Keratinocyte (primary cell): ENCODE data around the gene PTPRD. TPM values are rescaled to one million over a fixed set of nuclear protein-coding genes. Genes with fewer than 3 reads are reported as not detected.

Experiments
- DNase-seq: peaks from one replicate; pipeline ENCODE4 v3.0.0-alpha.2; 2011; ENCODE audit warnings: low read depth, missing footprints, low spot score
- FAIRE-seq: peaks from 2 replicates; lab custom pipeline; 2011; peaks lifted over from hg19 to GRCh38; lab: Jason Lieb, UNC
- H2AFZ ChIP-seq: 2 replicates; pipeline ENCODE4 v1.6.0; 2012; ENCODE audit warnings: low read length, control low read depth, inconsistent platforms; ENCODE audit not compliant: control insufficient read depth
- H3K27ac ChIP-seq: 2 replicates; pipeline ENCODE4 v1.5.1; 2011; ENCODE audit warnings: low read length; ENCODE audit not compliant: control insufficient read depth, insufficient read depth
- H3K27me3 ChIP-seq: 3 replicates; pipeline ENCODE4 v1.6.0; 2011; ENCODE audit warnings: low read length; ENCODE audit not compliant: control insufficient read depth, insufficient read depth; ENCODE audit errors: extremely low read depth
- H3K36me3 ChIP-seq, 2 experiments: 2 replicates in 1 of 2; 3 replicates in 1 of 2; pipeline ENCODE4 v1.5.1; 2011; ENCODE audit warnings: low read length in 2 of 2, mild to moderate bottlenecking in 1 of 2; ENCODE audit not compliant: control insufficient read depth in 2 of 2, insufficient read depth in 2 of 2; ENCODE audit errors: extremely low read depth in 1 of 2
- H3K4me1 ChIP-seq: 3 replicates; pipeline ENCODE4 v1.5.1; 2011; ENCODE audit warnings: low read length; ENCODE audit not compliant: control insufficient read depth, insufficient read depth; ENCODE audit errors: extremely low read depth
- H3K4me2 ChIP-seq: 3 replicates; pipeline ENCODE4 v1.6.0; 2011; ENCODE audit warnings: low read depth, low read length; ENCODE audit not compliant: control insufficient read depth, insufficient read depth; ENCODE audit errors: extremely low read depth
- H3K4me3 ChIP-seq, 3 experiments: fragments of 200-600 bp in 1 of 3; sonication (generic) in 1 of 3; 2 replicates in 2 of 3; 3 replicates in 1 of 3; pipeline ENCODE4 v1.5.1; 2011 to 2016; ENCODE audit warnings: low read length in 3 of 3, mild to moderate bottlenecking in 3 of 3, control low read depth in 2 of 3, inconsistent platforms in 1 of 3, low read depth in 1 of 3, mixed read lengths in 1 of 3, mixed run types in 1 of 3, moderate library complexity in 1 of 3; ENCODE audit not compliant: control insufficient read depth in 2 of 3, insufficient read depth in 2 of 3; ENCODE audit errors: extremely low read depth in 1 of 3
- H3K79me2 ChIP-seq: 2 replicates; pipeline ENCODE4 v1.6.0; 2012; ENCODE audit warnings: low read length; ENCODE audit not compliant: control insufficient read depth, insufficient read depth
- H3K9ac ChIP-seq: 3 replicates; pipeline ENCODE4 v1.6.0; 2011; ENCODE audit warnings: low read length; ENCODE audit not compliant: control insufficient read depth, insufficient read depth; ENCODE audit errors: extremely low read depth
- H3K9me1 ChIP-seq: 3 replicates; pipeline ENCODE4 v1.6.0; 2011; ENCODE audit warnings: low read length; ENCODE audit not compliant: control insufficient read depth, insufficient read depth; ENCODE audit errors: extremely low read depth
- H3K9me3 ChIP-seq: 2 replicates; pipeline ENCODE4 v1.5.1; 2012; ENCODE audit warnings: low read depth, low read length; ENCODE audit not compliant: control insufficient read depth
- H4K20me1 ChIP-seq: 3 replicates; pipeline ENCODE4 v1.6.0; 2011; ENCODE audit warnings: low read length; ENCODE audit not compliant: control insufficient read depth, insufficient read depth; ENCODE audit errors: extremely low read depth
- CTCF ChIP-seq, 3 experiments: IDR thresholded peaks in 1 of 3; conservative IDR thresholded peaks in 1 of 3; optimal IDR thresholded peaks in 1 of 3; 2 replicates in 2 of 3; 3 replicates in 1 of 3; pipeline versions ENCODE3 to v1.5.1; 2011; ENCODE audit warnings: low read length in 3 of 3, mild to moderate bottlenecking in 3 of 3, moderate library complexity in 2 of 3, control low read depth in 1 of 3, inconsistent platforms in 1 of 3; ENCODE audit not compliant: insufficient read depth in 2 of 3; ENCODE audit errors: extremely low read depth in 1 of 3
- EZH2 ChIP-seq: IDR thresholded peaks from one replicate; pipeline ENCODE4 v1.6.1; 2012; ENCODE audit warnings: inconsistent platforms, mild to moderate bottlenecking, low read length, moderate library complexity
- dilution Hi-C: fragments of 300-500 bp; cut with MboI; formaldehyde crosslinking; loops from one replicate; pipeline ENCODE4 v1.7.0; 2020; ENCODE audit warnings: low sequenced_read_pairs; ENCODE audit not compliant: extremely low pct_ligation_motif_present
- polyA plus RNA-seq, 5 experiments: library from polyadenylated mRNA; depleted of rRNA in 3 of 5; stranded (reverse) in 3 of 5; stranded (forward) in 1 of 5; unstranded in 1 of 5; fragments of >200 nt; gene quantifications; 1 replicate in 1 of 5; 2 replicates in 3 of 5; 3 replicates in 1 of 5; pipeline versions ENCODE4 v1.2.1 to v1.2.3, GENCODE V29; 2011 to 2012; ENCODE audit warnings: missing spikeins in 2 of 5, low read depth in 1 of 5, low replicate concordance in 1 of 5

The PTPRD gene
- polyA plus RNA-seq, 1 donor (not counting 4 experiments of a cell fraction or from before 2014, with no cell fraction given): 0.10 TPM

DNA sequence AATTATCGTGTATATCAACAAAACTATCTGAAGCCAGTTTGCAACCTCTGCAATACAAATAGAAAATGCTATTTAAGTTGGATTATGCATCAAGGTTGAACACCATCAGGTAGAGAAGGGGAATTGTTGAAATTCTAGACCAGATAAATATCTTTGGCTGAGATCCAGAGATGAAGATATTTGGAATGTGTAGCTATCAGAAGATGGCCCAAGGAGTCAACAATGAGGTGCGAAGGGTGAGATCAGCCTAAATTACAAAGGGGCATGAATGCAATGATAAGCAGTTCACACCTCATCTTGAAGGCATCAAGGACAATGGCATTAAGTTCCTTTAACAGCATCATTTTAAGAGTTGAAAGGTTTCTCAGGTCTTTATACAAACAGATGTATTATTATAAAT is 2241.1 kb downstream of the PTPRD start:
- H3K4me3 ChIP-seq: no peak overlapping the region
- H3K9me3 ChIP-seq: no peaks in the 10 kb centered on the region
- H3K27ac ChIP-seq: no peak overlapping the region
- H3K79me2 ChIP-seq: no peaks in the 10 kb centered on the region
- no peaks in the 10 kb centered on the region for H3K4me1 ChIP-seq
- dilution Hi-C loops: no loop called here
- no peak overlapping the region for H3K4me2 ChIP-seq
- no peak for DNase-seq
- no peak overlapping the region for H3K9ac ChIP-seq
- no peaks in the 10 kb centered on the region for H4K20me1 ChIP-seq
- no peaks in the 10 kb centered on the region for H3K36me3 ChIP-seq
- no peaks in the 10 kb centered on the region for H3K9me1 ChIP-seq
- no peak for TF ChIP-seq EZH2
- TF ChIP-seq CTCF (optimal IDR thresholded peaks at IDR 0.05 in 1 of 3, IDR thresholded peaks at IDR 0.05 in 1 of 3, conservative IDR thresholded peaks at IDR 0.05 in 1 of 3; ENCODE audit: extremely low read depth in 1 of 3, insufficient read depth in 2 of 3, low read length in 3 of 3): no peak
- no peak overlapping the region for H2AFZ ChIP-seq
- no peaks in the 10 kb centered on the region for H3K27me3 ChIP-seq
- no peak for FAIRE-seq

- H3K4me2 ChIP-seq: no peak overlapping the region
- no peak overlapping the region for H3K4me3 ChIP-seq
- no peaks in the 10 kb centered on the region for H3K9me1 ChIP-seq
- FAIRE-seq: no peak
- TF ChIP-seq CTCF (optimal IDR thresholded peaks at IDR 0.05 in 1 of 3, IDR thresholded peaks at IDR 0.05 in 1 of 3, conservative IDR thresholded peaks at IDR 0.05 in 1 of 3; ENCODE audit: extremely low read depth in 1 of 3, insufficient read depth in 2 of 3, low read length in 3 of 3): no peak
- no peak for TF ChIP-seq EZH2
- no peaks in the 10 kb centered on the region for H3K36me3 ChIP-seq
- no peak overlapping the region for H2AFZ ChIP-seq
- no peak overlapping the region for H3K27ac ChIP-seq
- H3K79me2 ChIP-seq: no peaks in the 10 kb centered on the region
- H4K20me1 ChIP-seq: no peaks in the 10 kb centered on the region
- no peaks in the 10 kb centered on the region for H3K4me1 ChIP-seq
- no peak for DNase-seq
- no peaks in the 10 kb centered on the region for H3K9me3 ChIP-seq
- H3K9ac ChIP-seq: no peak overlapping the region
- no peaks in the 10 kb centered on the region for H3K27me3 ChIP-seq
- dilution Hi-C loops: no loop called here
These were observed 2246.5 kb downstream of the PTPRD start for GRCh38 chr9:8366161-8366926.
